ENCODE measurements around the gene NDE1.
A peak's percentile ranks its signal among the peaks of the same experiment; 100 is the strongest.
"Not testable (repeated sequence)": the region's sequence is repeated elsewhere in the genome, so short reads cannot be mapped to it uniquely, and the experiment has no call there.

NDE1 gene

GRCh38 chr16:15653227-15653626 lies 3.2 kb downstream of the NDE1 start:
- no peak for DNase-seq

GRCh38 chr16:15654591-15654990 lies 4.5 kb downstream of the NDE1 start:
- no peak for DNase-seq

DNA sequence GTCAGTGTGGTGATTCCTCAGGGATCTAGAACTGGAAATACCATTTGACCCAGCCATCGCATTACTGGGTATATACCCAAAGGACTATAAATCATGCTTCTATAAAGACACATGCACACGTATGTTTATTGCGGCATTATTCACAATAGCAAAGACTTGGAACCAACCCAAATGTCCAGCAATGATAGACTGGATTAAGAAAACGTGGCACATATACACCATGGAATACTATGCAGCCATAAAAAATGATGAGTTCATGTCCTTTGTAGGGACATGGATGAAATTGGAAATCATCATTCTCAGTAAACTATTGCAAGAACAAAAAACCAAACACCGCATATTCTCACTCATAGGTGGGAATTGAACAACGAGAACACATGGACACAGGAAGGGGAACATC lies 5.5 kb downstream of the NDE1 start:
- not testable (repeated sequence) for DNase-seq

- no peak for DNase-seq
Observed at GRCh38 chr16:15658149-15658548, 8.1 kb downstream of the NDE1 start.

DNA sequence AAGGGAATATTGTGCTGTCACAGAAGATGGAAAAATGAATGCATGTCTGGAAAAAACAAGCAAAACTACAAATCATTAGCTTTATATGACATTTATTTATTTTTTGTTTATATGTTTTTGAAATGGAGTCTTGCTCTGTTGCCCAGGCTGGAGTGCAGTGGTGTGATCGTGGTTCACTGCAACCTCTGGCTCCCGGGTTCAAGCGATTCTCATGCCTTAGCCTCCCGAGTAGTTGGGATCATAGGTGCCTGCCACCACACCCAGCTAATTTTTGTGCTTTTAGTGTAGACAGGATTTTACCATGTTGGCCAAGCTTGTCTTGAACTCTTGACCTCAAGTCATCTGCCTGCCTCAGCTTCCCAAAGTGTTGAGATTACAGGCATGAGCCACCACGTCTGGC lies 8.5 kb downstream of the NDE1 start:
- no peak for DNase-seq

DNA sequence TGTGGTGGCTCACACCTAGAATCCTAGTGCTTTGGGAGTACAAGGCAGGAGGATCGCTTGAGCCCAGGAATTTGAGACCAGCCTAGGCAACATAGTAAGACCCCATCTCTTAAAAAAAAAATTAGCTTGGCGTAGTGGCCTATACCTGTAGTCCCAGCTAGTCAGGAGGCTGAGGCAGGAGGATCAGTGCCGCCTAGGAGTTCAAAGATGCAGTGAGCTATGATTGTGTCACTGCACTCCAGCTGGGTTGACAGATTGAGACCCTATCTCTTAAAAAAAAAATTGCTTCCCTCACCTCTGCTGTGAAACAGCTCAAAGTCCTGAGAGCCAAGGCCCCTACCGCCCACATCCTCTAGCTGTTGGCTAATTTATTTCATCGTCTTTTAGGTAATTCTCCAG lies 10.2 kb downstream of the NDE1 start:
- DNase-seq, result no peak

- DNase-seq, result no peak
Observed at GRCh38 chr16:15665107-15665506, 15.1 kb downstream of the NDE1 start.

GRCh38 chr16:15667091-15667742 lies 17.2 kb downstream of the NDE1 start:
- no peak for DNase-seq

GRCh38 chr16:15671530-15672117 lies 21.6 kb downstream of the NDE1 start:
- DNase-seq, result no peak

- not testable (repeated sequence) for DNase-seq
Observed at GRCh38 chr16:15672127-15672513, 22.1 kb downstream of the NDE1 start.

- peak; percentile 46 for DNase-seq
Observed at GRCh38 chr16:15672514-15673167, 22.6 kb downstream of the NDE1 start.

DNA sequence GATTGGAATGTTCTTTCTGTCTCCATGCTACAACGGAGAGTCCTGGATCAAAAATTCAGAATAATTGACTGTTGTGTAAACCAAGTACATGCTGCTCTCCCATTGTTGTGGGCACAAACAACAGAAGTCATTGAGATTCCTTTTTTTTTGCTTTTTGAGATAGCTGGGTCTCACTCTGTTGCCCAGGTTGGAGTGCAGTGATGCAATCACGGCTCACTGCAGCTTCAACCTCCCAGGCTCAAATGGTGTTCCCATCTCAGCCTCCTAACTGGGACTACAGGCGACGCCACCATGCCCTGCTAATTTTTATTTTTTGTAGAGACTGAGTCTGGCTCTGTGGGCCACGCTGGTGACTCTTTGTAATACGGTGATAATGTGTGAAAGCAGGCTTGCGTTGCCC lies 24.5 kb downstream of the NDE1 start:
- DNase-seq, result no peak

DNA sequence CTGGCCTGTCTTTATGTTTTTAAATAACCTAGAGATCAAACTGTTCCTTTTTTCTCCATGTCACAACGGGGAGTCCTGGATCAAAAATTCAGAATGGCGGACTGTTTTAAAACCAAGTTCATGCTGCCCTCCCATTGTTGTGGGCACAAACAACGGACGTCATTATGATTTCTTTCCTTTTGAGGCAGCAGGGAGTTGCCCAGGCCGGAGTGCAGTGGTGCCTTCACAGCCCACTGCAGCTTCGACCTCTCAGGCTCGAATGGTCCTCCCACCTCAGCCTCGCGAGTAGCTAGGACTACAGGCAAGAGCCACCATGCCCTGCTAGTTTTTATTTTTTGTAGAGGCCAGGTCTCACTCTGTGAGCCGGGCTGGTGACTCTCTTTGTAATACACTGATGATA lies 26.5 kb downstream of the NDE1 start:
- DNase-seq, result no peak

DNA sequence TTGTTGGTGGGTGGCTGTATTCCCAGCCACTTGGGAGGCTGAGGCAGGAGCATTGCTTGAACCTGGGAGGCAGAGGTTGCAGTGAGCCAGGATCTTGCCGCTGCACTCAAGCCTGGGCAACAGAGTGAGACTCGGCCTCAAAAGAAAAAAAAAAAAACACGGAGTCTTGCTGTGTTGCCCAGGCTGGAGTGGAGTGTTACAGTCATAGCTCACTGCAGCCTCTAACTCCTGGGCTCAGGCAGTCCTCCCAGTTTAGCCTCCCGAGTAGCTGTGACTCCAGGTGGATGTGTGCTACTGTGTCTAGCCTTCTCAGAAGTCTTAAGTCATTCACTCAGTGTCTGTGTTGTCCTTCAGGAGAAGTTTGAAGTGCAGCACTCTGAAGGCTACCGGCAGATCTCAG lies 27.4 kb downstream of the NDE1 start:
- no peak for DNase-seq

DNA sequence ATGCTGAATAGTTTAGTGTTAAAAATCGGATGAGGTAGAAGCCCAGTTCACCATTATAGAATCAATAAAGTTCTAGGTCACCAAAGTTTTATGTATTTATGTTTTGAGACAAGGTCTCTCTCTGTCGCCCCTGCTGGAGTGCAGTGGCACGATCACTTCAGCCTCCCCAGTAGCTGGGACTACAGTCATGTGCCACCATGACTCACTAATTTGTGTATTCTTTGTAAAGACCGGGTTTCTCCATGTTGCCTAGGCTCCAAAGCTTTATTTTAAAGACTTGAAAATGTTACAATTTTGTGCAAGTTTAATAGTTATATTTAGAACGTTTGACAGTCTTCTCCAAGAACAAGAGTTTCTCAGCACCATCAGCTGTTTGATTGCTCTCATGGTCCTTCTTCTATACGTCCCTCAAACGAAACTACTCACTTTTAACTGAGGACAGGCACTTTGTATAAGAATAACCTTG lies 32.1 kb downstream of the NDE1 start:
- DNase-seq, result peak; percentile 61

- DNase-seq, result no peak
Observed at GRCh38 chr16:15686287-15686686, 36.2 kb downstream of the NDE1 start.

DNA sequence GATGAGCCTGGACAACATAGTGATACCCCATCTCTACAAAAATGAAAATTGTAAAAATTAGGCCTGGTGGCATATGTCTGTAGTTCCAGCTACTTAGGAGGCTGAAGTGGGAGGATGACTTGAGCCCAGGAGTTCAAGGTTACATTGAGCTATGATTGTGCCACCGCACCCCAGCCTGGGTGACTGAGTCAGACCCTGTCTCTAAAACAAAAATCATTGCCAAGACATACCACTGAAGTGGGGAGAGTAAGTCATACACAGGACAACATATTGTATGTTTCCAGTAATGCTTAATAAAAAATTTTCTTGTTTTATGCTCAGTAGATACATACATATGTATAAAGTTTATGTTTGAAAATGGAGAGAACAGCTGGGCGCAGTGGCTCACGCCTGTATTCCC lies 39.2 kb downstream of the NDE1 start:
- DNase-seq, result no peak

GRCh38 chr16:15690296-15690695 lies 40.3 kb downstream of the NDE1 start:
- no peak for DNase-seq

DNA sequence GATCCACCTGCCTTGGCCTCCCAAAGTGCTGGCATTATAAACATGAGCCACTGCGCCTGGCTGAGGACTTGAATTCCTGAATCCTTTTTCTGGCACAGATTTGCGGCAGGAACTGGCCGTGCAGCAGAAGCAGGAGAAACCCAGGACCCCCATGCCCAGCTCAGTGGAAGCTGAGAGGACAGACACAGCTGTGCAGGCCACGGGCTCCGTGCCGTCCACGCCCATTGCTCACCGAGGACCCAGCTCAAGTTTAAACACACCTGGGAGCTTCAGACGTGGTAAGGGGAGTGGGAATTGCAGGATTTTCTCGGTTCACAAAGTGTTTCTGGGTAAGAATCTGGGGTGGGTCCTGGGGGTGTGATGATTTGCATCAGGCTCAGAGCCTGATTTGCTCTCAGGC lies 41.0 kb downstream of the NDE1 start:
- DNase-seq, result no peak

DNA sequence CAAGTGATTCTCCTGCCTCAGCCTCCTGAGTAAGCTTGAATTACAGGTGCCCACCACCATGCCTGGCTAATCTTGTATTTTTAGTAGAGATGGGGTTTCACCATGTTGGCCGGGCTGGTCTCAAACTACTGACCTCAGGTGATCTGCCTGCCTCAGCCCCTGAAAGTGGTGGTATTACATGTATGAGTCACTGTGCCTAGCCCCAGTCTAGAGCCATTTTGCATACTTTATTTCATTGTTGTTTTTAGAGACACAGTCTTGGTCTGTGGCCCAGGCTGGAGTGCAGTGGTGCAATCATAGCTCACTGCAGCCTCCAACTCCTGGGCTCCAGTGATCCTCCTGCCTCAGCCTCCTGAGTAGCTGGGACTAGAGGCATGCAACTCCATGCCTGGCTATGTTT lies 42.5 kb downstream of the NDE1 start:
- DNase-seq, result not testable (repeated sequence)

DNA sequence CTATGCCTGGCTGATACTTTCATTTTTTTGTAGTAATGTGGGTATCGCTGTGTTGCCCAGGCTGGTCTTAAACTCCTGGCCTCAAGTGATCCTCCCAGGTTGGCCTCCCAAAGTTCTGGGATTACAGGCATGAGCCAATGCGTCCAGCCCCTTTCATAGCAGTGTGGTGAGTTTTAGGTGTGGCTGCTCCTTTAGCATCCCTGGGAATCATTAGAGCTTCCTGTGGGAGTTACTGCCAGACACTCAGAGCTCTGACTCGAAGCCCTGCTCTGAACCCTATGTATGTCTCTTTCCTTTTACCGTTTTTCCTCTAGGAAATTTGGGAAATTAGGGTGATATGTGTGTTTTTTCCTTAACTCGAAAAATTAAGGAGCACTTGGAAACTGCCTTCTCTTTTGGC lies 44.5 kb downstream of the NDE1 start:
- DNase-seq, result no peak

- DNase-seq, result no peak
Observed at GRCh38 chr16:15699819-15700218, 49.8 kb downstream of the NDE1 start.

DNA sequence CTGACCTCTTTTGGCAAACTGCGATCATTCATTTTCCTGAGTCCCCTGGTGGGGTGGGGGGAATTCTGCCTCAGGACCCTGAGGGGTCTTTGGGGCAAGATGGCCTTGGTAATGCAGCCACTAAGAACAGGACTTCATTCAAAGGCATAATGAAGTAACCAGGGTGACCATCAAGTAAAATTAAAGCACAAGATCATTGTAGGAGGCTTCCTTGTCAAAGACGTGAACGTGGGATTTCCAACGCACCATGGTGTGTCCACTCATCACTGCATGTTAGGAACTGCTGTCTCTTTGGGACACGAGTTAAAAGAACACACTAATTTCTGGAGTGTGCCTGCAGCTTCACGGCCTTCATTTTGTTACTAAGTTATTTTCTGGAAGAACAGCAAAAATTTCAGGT lies 51.3 kb downstream of the NDE1 start:
- DNase-seq, result no peak

Measured in stimulated activated CD4-positive, alpha-beta T cell treated with anti-CD3 and anti-CD28 coated beads, Interleukin-1b, Interleukin-23, amount 100 ng/mL, for 48 hours (primary cell).